DOHH2 (cell line): Measurements from ENCODE around the gene GMDS.

Experiments used
- H3F3A ChIP-seq: fragments of 200-600 bp; sonication (generic), shearing (Covaris generic); 2 replicates; pipeline ENCODE4 v1.6.0; 2016; ENCODE audit warnings: antibody characterized with exemption, mild to moderate bottlenecking; ENCODE audit not compliant: control insufficient read depth, insufficient read depth
- H3K27ac ChIP-seq: fragments of 200-600 bp; sonication (generic); 2 replicates; pipeline ENCODE4 v1.5.1; 2014; ENCODE audit warnings: low read depth, mild to moderate bottlenecking, low read length, moderate library complexity
- H3K27me3 ChIP-seq: fragments of 200-600 bp; sonication (generic); 2 replicates; pipeline ENCODE4 v1.6.1; 2014; ENCODE audit warnings: mild to moderate bottlenecking, low read length, mixed read lengths; ENCODE audit not compliant: control insufficient read depth
- H3K36me3 ChIP-seq: fragments of 200-600 bp; sonication (generic); 2 replicates; pipeline ENCODE4 v1.6.1; 2014; ENCODE audit warnings: mild to moderate bottlenecking, low read length, moderate library complexity, mixed read lengths; ENCODE audit not compliant: control insufficient read depth
- H3K4me1 ChIP-seq: fragments of 200-600 bp; sonication (generic); 2 replicates; pipeline ENCODE4 v1.6.1; 2014; ENCODE audit warnings: mild to moderate bottlenecking, low read length, mixed read lengths; ENCODE audit not compliant: control insufficient read depth
- H3K4me2 ChIP-seq: fragments of 200-600 bp; sonication (generic); 2 replicates; pipeline ENCODE4 v1.6.0; 2014; ENCODE audit warnings: mild to moderate bottlenecking, low read length, moderate library complexity
- H3K4me3 ChIP-seq: fragments of 200-600 bp; sonication (generic); 2 replicates; pipeline ENCODE4 v1.5.1; 2014; ENCODE audit warnings: mild to moderate bottlenecking, low read length, mixed read lengths
- H3K79me2 ChIP-seq: fragments of 200-600 bp; sonication (generic); 2 replicates; pipeline ENCODE4 v1.6.1; 2014; ENCODE audit warnings: mild to moderate bottlenecking, low read length, mixed read lengths; ENCODE audit not compliant: control insufficient read depth
- H3K9me2 ChIP-seq: fragments of 200-600 bp; sonication (generic); replicated peaks from 2 replicates; pipeline ENCODE4 v1.6.1; 2014; ENCODE audit warnings: mild to moderate bottlenecking, low read length, mixed read lengths; ENCODE audit not compliant: control insufficient read depth
- H3K9me3 ChIP-seq: fragments of 200-600 bp; sonication (generic); 2 replicates; pipeline ENCODE4 v1.6.1; 2014; ENCODE audit warnings: antibody characterized with exemption, low read length, mixed read lengths; ENCODE audit not compliant: control insufficient read depth, insufficient read depth
- H4K20me1 ChIP-seq: fragments of 200-600 bp; sonication (generic); 2 replicates; pipeline ENCODE4 v1.6.0; 2014; ENCODE audit warnings: low read depth, mild to moderate bottlenecking, antibody characterized with exemption, low read length, moderate library complexity; ENCODE audit not compliant: control insufficient read depth, insufficient read depth
- CTCF ChIP-seq: fragments of 200-600 bp; sonication (generic); IDR thresholded peaks from one replicate; pipeline ENCODE4 v1.5.1; 2014; ENCODE audit warnings: antibody characterized with exemption, mild to moderate bottlenecking, low read depth, low read length; ENCODE audit not compliant: poor library complexity, severe bottlenecking
- EZH2phosphoT487 ChIP-seq: fragments of 200-600 bp; sonication (generic); IDR thresholded peaks from 2 replicates; pipeline ENCODE4 v1.6.1; 2017; ENCODE audit warnings: borderline replicate concordance, mild to moderate bottlenecking, antibody characterized with exemption, low read length, moderate library complexity, mixed read lengths

The GMDS gene

GRCh38 chr6:1617466-1618310, 627.7 kb downstream of the GMDS start:
- Histone ChIP-seq H3K4me3 (no peak overlapping the region), H3K4me2 (no peak overlapping the region), H3K36me3 (no peaks in the 10 kb centered on the region), H3K79me2 (no peaks in the 10 kb centered on the region), H3K27me3 (peaks cover 4% of the 10 kb centered on the region), H4K20me1 (0 out of 2 replicates have a peak, but pooled peaks cover under 1% of the 10 kb centered on the region), H3K9me3 (no peaks in the 10 kb centered on the region), H3K4me1 (no peaks in the 10 kb centered on the region), H3F3A (peaks cover 5% of the 10 kb centered on the region; the same call in 1 of the 2 replicates), H3K27ac (no peak overlapping the region), H3K9me2 (no peaks in the 10 kb centered on the region)
- TF ChIP-seq EZH2phosphoT487, result no peak
- TF ChIP-seq CTCF, result no peak

GRCh38 chr6:1616701-1617463, 628.5 kb downstream of the GMDS start:
- no peak for TF ChIP-seq CTCF
- TF ChIP-seq EZH2phosphoT487, result no peak
- Histone ChIP-seq H3K27me3 (peaks cover 10% of the 10 kb centered on the region), H3K79me2 (no peaks in the 10 kb centered on the region), H4K20me1 (no peaks in the 10 kb centered on the region), H3K4me2 (no peak overlapping the region), H3F3A (peaks cover 11% of the 10 kb centered on the region), H3K27ac (no peak overlapping the region), H3K4me1 (peaks cover 5% of the 10 kb centered on the region), H3K9me3 (no peaks in the 10 kb centered on the region), H3K4me3 (no peak overlapping the region), H3K9me2 (no peaks in the 10 kb centered on the region), H3K36me3 (no peaks in the 10 kb centered on the region)

- Histone ChIP-seq H3K27ac (no peak overlapping the region), H3K9me3 (no peaks in the 10 kb centered on the region), H3K27me3 (peaks cover 12% of the 10 kb centered on the region), H3K9me2 (no peaks in the 10 kb centered on the region), H3K79me2 (no peaks in the 10 kb centered on the region), H3F3A (peaks cover 11% of the 10 kb centered on the region), H4K20me1 (no peaks in the 10 kb centered on the region), H3K4me1 (peaks cover 7% of the 10 kb centered on the region), H3K4me2 (no peak overlapping the region), H3K4me3 (no peak overlapping the region), H3K36me3 (no peaks in the 10 kb centered on the region)
- TF ChIP-seq EZH2phosphoT487 (no peak), CTCF (no peak)
Measured at GRCh38 chr6:1615853-1616420, 629.5 kb downstream of the GMDS start.
